Thyroid gland (tissue), 4 donors: Measurements from ENCODE around the gene PIGM.

Source experiments
- POLR2A ChIP-seq, 2 donors: fragments of 450-650 bp; IDR thresholded peaks; one replicate each; pipeline ENCODE4 v1.6.1; 2017; ENCODE audit warnings: antibody characterized with exemption in 2 of 2, mild to moderate bottlenecking in 2 of 2, moderate library complexity in 1 of 2
- TF ChIP-seq, protein P1 (sequence below), 6 experiments: fragments of 200-600 bp in 3 of 6; fragments of 450-650 bp in 3 of 6; sonication (generic) in 3 of 6; IDR thresholded peaks; one replicate each; pipeline ENCODE4 v1.5.1; 2016 to 2019; ENCODE audit warnings: antibody characterized with exemption in 6 of 6, mild to moderate bottlenecking in 2 of 6, inconsistent platforms in 1 of 6, moderate library complexity in 1 of 6

DNA sequence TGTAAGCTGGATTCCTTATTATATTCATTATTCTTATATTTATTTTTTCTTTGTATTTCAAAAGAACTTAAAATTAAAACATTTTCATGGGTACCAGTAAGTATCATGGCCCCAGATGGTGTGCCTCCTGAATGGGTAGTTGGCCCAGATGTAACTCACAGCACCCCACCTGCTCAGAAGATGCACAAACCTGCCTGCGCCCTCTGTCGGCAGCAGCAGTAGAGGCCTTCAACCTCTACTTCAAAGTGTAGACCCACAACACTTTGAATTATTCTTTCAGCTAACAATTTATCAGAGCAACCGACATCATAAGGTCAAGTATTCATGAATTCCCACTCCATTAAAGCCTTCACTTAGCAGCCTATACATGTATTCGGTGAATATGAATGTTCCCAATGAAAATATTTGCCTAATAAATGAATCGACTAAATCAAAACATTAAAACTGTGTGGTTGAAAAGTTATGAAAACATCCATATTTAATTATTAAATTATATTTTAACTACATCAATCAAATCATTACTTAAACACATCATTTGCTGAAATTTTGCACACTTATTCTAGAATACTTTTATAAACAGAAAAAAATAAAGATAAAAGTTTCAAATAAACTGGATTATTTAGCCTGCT is 25.4 kb downstream of the PIGM start:
- TF ChIP-seq, protein P1, sequence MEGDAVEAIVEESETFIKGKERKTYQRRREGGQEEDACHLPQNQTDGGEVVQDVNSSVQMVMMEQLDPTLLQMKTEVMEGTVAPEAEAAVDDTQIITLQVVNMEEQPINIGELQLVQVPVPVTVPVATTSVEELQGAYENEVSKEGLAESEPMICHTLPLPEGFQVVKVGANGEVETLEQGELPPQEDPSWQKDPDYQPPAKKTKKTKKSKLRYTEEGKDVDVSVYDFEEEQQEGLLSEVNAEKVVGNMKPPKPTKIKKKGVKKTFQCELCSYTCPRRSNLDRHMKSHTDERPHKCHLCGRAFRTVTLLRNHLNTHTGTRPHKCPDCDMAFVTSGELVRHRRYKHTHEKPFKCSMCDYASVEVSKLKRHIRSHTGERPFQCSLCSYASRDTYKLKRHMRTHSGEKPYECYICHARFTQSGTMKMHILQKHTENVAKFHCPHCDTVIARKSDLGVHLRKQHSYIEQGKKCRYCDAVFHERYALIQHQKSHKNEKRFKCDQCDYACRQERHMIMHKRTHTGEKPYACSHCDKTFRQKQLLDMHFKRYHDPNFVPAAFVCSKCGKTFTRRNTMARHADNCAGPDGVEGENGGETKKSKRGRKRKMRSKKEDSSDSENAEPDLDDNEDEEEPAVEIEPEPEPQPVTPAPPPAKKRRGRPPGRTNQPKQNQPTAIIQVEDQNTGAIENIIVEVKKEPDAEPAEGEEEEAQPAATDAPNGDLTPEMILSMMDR (IDR thresholded peaks at IDR 0.05), result peak; percentile 48 to 88 (median 72)
- no peak for TF ChIP-seq POLR2A (IDR thresholded peaks at IDR 0.05)
